SH-SY5Y (cell line): ENCODE measurements around the gene AREL1.

ENCODE experiments used
- GATA2 ChIP-seq: IDR thresholded peaks from 2 replicates; pipeline ENCODE4 v1.6.1; 2011; ENCODE audit warnings: mild to moderate bottlenecking, low read depth, low read length
- GATA3 ChIP-seq: IDR thresholded peaks from 2 replicates; pipeline ENCODE4 v1.6.1; 2011; ENCODE audit warnings: low read depth, mild to moderate bottlenecking, low read length, moderate library complexity

GRCh38 chr14:74613211-74613914 is 99.5 kb downstream of the AREL1 start:
- TF ChIP-seq GATA3 (no peak), GATA2 (no peak)
